Amygdala (tissue), 56 donors: Measurements from ENCODE around the gene TMC4.
"Not testable (repeated sequence)": the region's sequence is repeated elsewhere in the genome, so short reads cannot be mapped to it uniquely, and the experiment has no call there.

Experiments used
- DNase-seq, 56 donors: peaks; one replicate each; lab custom pipeline; 2025; lab: John Stamatoyannopoulos, UW

TMC4 gene

GRCh38 chr19:54204767-54205468 is 32.0 kb upstream of the TMC4 start:
- DNase-seq: no peak

GRCh38 chr19:54203151-54203611 is 30.2 kb upstream of the TMC4 start:
- no peak for DNase-seq

DNA sequence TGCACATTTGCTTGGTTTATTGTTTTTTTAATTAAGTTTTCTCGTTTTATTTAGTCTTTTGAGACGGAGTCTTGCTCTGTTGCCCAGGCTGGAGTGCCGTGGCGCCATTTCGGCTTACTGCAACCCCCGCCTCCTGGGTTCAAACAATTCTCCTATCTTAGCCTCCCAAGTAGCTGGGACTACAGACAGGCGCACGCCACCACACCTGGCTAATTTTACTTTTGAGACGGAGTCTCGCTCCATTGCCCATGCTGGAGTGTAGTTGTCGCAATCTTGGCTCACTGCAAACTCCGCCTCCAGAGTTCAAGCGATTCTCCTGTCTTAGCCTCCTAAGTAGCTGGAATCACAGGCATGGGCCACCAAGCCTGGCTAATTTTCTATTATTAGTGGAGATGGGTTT is 29.0 kb upstream of the TMC4 start:
- no peak for DNase-seq

DNA sequence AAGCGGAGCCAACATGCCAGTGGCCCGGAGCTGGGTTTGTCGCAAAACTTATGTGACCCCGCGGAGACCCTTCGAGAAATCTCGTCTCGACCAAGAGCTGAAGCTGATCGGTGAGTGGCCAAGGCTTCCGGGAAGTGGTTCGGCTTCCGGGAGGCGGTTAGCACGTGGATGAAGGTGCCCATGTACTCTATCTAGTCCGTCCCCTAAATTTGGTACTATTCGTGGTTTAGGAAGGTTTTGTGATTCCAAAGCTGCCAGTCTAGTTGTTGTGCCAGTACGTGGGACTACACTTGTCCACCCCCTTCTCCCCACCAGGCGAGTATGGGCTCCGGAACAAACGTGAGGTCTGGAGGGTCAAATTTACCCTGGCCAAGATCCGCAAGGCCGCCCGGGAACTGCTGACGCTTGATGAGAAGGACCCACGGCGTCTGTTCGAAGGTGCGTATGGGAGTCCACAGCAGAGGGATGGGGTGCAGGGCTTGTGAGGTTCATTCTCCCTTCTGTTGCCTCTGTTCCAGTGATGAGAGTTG is 28.3 kb upstream of the TMC4 start:
- no peak for DNase-seq

- no peak for DNase-seq
Observed at GRCh38 chr19:54199401-54199800, 26.4 kb upstream of the TMC4 start.

GRCh38 chr19:54197121-54197520 is 24.2 kb upstream of the TMC4 start:
- no peak for DNase-seq

GRCh38 chr19:54196536-54196935 is 23.6 kb upstream of the TMC4 start:
- DNase-seq: no peak

GRCh38 chr19:54194463-54194862 is 21.5 kb upstream of the TMC4 start:
- DNase-seq: not testable (repeated sequence)

GRCh38 chr19:54193011-54193410 is 20.1 kb upstream of the TMC4 start:
- no peak for DNase-seq

DNA sequence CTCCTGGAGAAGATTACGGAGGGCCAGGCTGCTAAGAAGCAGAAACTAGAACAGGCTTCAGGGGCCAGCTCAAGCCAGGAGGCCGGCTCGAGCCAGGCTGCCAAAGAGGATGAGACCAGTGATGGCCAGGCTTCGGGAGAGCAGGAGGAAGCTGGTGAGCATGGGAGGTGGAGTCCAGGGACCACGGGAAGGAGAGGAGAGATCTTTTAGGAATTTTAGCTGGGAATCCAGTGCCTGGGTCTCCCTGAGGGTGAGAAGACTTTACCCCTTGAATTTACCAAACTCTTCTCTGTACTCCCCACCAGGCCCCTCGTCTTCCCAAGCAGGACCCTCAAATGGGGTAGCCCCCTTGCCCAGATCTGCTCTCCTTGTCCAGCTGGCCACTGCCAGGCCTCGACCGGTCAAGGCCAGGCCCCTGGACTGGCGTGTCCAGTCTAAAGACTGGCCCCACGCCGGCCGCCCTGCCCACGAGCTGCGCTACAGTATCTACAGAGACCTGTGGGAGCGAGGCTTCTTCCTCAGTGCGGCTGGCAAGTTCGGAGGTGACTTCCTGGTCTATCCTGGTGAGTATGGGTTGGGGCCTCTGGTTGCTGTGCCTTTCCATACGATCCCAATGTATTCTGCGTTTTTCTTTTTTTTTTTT is 19.0 kb upstream of the TMC4 start:
- DNase-seq: no peak

DNA sequence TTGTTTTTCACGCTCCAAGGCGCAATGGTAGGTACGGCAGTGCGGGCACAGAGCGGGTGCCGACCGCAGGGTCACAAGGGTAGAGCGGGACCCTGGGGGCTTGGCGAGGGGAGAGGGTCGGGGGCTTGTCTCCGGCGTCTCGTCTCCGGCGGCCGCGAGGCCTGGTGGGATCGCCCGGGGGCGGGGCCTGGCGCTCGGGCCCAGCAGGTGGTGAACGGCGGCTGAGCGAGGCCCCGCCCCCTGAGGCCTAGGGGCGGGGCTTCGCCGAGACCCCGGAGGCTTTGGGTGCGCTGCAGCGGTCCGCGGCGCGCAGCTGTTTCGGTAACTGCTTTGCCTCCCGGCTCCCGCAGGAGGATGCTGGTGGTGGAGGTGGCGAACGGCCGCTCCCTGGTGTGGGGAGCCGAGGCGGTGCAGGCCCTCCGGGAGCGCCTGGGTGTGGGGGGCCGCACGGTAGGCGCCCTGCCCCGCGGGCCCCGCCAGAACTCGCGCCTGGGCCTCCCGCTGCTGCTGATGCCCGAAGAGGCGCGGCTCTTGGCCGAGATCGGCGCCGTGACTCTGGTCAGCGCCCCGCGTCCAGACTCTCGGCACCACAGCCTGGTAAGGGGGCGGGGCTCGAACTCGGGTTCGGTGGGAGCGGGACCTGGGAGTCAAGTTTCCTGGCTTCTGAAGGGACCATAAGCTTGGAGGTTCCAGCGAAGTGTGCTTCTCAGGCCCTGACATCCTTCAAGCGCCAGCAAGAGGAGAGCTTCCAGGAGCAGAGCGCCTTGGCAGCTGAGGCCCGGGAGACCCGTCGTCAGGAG is 18.3 kb upstream of the TMC4 start, which contains the start of gene TSEN34:
Gene TSEN34, plus strand, starts transcription at position 298 of the 800 bp plus-strand sequence. Its CDS starts 57 bp downstream, at position 355.
- peak in 46 of 56 donors; percentile 33 to 98 (median 90) for DNase-seq

DNA sequence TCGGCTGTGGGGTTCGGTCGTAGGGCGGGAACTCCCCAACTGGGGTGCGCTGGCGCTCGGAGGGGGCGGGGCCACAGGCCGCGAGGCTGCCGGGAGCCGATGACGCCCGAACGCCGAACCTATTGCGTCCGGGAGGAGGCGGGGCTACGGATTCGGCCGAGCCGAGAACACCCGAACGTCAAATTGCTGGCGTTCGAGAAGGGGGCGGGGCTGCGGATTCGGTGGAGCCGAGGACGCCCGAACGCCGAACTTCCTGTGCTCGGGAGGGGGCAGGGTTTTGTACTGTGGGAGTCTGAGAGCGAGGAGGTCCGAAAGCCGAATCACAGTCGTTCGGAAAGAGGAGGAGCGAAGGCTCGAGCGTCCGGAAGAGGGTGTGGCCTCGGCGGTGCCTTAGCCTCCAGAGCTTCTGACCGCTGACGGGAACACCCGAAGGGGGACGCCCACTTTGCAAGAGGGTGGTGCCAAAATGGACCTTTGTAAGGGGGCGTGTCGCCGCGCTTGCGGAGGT is 17.6 kb upstream of the TMC4 start:
- DNase-seq: peak; percentile 96 to 100 (median 99)

DNA sequence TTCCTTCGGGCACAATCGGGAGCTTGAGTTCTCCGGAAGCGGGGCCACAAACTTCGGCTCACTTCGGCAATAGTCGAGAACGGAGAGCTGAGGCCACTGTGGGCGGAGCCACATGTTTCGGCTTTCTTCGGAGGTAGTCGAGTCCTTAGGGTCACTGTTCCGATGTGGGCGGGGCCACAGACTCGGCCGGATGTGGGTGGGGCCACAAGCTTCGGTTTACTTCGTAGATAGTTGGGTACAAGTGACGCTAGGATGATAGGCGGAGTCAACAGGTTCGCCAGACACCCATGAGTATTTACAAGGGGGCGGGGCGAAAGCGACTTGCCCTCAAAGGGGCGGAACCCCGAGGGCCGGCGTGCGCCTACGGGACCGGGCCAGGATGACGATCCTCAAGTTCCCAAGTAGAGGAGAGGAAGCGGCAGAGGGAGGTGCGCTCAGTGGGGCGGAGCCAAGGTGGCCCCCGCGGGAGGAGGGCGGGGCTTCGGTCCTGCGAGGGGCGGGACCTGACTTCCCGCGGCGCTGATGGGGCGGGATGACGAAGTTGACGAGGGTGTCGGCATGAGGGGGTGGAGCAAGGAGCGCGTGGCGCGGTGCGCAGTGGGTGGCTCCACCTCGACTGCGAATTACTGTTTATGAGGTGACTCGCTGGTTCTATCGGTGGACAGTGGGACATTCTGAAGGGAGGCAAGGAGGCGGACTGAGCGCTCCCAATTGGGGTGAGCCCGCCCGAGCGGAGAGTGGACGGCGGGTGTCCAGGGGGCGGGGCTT is 17.0 kb upstream of the TMC4 start:
- DNase-seq: peak; percentile 97 to 100 (median 100)

DNA sequence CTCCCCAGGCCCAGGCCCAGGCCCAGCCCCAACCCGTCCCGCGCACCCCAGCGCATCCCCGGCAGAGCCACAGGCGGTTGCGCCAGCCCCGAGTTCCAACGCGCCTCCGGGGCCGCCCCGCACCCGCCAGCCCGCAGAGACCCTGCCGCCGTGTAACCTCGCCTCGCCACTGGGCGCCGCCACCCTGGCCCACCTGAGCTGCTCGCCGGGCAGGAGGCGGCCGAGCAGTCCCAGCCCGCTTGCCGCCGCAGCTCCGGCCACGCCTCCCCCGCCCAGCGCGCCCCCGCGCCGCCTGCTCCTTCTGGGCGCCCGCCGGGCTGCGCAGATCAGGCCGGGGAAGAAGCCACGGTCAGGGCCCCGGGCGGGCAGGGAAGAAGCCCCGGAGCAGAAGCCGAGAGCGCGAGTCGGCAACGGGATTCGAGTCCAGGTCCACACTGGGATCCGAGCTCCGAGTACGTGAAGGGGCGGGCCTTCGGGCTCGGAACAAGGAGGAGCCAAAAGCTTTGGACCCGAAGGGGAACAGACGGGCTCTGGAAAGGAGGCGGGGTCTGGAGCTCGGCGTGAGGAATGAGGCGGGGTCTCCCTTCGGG is 16.3 kb upstream of the TMC4 start, which contains the start of gene MBOAT7:
Gene MBOAT7, minus strand, starts transcription at position 436 of the 590 bp plus-strand sequence. CDS start 1,072 bp downstream, outside the sequence.
- DNase-seq: no peak

GRCh38 chr19:54188215-54188871 is 15.4 kb upstream of the TMC4 start:
- peak in 6 of 56 donors; percentile 9 to 48 (median 26) for DNase-seq

DNA sequence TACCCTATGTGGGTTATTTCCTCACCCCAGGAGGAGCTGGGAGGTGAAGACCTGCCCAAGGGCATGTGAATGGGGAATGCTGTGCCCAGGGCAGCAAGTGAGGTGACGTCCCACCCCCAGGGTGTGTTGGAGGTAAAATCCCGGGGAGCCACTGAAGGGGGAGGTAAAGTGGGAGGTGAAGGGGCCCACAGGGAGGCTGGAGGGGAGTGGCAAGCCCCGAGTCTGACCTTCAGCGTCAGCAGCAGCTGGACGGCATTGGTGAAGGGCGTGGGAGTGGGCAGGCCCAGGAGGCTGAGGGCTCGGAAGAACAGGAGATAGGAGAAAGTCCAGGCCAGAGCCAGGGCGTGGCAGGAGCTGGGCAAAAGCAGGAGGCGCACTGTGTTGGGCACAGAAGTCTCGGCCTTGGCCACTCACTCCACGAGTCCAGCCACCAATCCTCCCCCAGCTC is 14.0 kb upstream of the TMC4 start:
- DNase-seq: peak in 1 of 56 donors; percentile 3

DNA sequence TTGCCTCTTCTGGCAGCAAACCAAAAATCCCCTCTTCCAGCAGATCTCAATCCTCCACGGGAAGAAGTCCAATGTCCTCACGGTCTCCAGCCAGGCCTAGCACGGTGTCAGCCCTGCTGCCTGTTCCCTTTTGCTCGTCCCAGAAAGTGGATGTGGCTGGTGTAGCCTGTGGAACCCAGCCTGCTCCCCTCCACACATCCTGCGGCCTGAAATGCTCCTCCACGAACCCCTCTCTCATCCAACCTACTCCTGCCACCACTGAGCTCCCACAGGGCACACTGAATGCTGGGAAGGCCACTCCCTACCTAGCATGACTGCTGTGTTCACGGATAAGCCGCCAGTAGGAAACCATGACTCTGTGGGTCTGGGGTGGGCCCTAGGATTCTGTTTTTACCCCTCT is 13.4 kb upstream of the TMC4 start:
- DNase-seq: no peak

DNA sequence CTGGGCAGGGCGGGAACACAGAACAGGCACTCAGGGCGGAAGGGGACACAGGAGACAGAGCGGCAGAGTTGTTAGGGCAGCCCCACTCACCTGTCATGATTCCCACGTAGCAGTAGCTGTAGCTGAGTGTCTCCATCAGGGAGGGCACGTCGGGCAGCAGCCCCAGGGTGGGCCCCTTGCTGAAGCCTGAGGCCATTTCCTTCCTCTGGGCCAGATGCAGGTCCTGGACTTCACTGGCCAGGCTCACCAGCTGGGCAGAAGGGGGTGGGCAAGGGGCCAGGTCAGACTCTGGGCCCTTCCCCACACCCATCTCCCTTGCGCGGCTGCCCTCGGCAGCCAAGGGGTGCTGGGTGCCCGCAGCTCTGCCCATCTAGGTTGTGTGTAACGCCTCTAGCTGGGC is 10.5 kb upstream of the TMC4 start:
- DNase-seq: no peak

- not testable (repeated sequence) for DNase-seq
Observed at GRCh38 chr19:54181894-54182293, 8.9 kb upstream of the TMC4 start.
